ENCODE measurements around the gene TMEM131L. TPM values are rescaled to one million over a fixed set of nuclear protein-coding genes. Genes with fewer than 3 reads are reported as not detected.

Gene TMEM131L
- total and polyA plus RNA-seq, 2 experiments from 2014 or later, result 3.3 to 7.4 TPM

DNA sequence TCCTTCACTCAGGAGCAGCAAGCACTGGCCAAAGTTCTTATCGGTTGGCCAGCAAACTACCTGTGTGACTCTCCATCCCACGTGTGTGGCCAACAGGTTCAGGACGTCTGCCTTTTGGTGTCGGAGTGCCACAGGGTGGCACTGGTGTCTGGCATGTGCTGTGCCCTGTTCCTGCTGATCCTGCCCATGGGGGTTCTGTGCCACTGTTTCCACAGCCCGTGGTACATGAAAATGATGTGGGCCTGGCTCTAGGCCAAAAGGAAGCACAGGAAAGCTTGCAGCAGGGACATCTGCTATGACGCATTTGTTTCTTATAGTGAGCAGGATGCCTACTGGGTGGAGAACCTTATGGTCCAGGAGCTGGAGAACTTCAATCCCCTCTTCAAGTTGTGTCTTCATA, 213.3 kb downstream of the TMEM131L start:
- no peaks in the 10 kb centered on the region for H3K4me1 ChIP-seq (ENCODE audit: low read depth)
- TF ChIP-seq, protein P1, sequence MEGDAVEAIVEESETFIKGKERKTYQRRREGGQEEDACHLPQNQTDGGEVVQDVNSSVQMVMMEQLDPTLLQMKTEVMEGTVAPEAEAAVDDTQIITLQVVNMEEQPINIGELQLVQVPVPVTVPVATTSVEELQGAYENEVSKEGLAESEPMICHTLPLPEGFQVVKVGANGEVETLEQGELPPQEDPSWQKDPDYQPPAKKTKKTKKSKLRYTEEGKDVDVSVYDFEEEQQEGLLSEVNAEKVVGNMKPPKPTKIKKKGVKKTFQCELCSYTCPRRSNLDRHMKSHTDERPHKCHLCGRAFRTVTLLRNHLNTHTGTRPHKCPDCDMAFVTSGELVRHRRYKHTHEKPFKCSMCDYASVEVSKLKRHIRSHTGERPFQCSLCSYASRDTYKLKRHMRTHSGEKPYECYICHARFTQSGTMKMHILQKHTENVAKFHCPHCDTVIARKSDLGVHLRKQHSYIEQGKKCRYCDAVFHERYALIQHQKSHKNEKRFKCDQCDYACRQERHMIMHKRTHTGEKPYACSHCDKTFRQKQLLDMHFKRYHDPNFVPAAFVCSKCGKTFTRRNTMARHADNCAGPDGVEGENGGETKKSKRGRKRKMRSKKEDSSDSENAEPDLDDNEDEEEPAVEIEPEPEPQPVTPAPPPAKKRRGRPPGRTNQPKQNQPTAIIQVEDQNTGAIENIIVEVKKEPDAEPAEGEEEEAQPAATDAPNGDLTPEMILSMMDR (IDR thresholded peaks at IDR 0.05; ENCODE audit: low read depth, low read length), result no peak
- H3K27ac ChIP-seq, result no peak overlapping the region
- H3K9me3 ChIP-seq (ENCODE audit: low read depth), result no peaks in the 10 kb centered on the region
- no peaks in the 10 kb centered on the region for H3K36me3 ChIP-seq
- no peak overlapping the region for H3K4me3 ChIP-seq
- DNase-seq (ENCODE audit: low read depth in 1 of 2, low spot score in 1 of 2), result no peak
- H3K27me3 ChIP-seq, result peaks cover 31% of the 10 kb centered on the region

GRCh38 chr4:153683763-153684181, 217.6 kb downstream of the TMEM131L start:
- Histone ChIP-seq H3K36me3 (no peaks in the 10 kb centered on the region), H3K9me3 (ENCODE audit: low read depth) (no peaks in the 10 kb centered on the region), H3K4me1 (ENCODE audit: low read depth) (peaks cover 3% of the 10 kb centered on the region), H3K27ac (no peak overlapping the region), H3K27me3 (peaks cover 42% of the 10 kb centered on the region), H3K4me3 (peak overlapping the region; percentile 29)
- TF ChIP-seq, protein P1 (IDR thresholded peaks at IDR 0.05; ENCODE audit: low read depth, low read length), result no peak
- DNase-seq (ENCODE audit: low read depth in 1 of 2, low spot score in 1 of 2), result no peak

- peak; percentile 26 to 57 for DNase-seq (ENCODE audit: low read depth in 1 of 2, low spot score in 1 of 2)
- Histone ChIP-seq H3K9me3 (ENCODE audit: low read depth) (no peaks in the 10 kb centered on the region), H3K27ac (no peak within 1 kb of the TSS), H3K4me1 (ENCODE audit: low read depth) (peaks cover 3% of the 10 kb centered on the region), H3K36me3 (no peaks in the 10 kb centered on the region), H3K4me3 (peak within 1 kb of the TSS; percentile 29), H3K27me3 (peaks cover 42% of the 10 kb centered on the region)
- TF ChIP-seq, protein P1 (IDR thresholded peaks at IDR 0.05; ENCODE audit: low read depth, low read length), result no peak
Observed at GRCh38 chr4:153684182-153684970, 218.2 kb downstream of the TMEM131L start, which contains the start of gene TLR2. Gene TLR2, plus strand, starts transcription at chr4:153684280. Its CDS starts 18,628 bp downstream, at chr4:153702908.

DNA sequence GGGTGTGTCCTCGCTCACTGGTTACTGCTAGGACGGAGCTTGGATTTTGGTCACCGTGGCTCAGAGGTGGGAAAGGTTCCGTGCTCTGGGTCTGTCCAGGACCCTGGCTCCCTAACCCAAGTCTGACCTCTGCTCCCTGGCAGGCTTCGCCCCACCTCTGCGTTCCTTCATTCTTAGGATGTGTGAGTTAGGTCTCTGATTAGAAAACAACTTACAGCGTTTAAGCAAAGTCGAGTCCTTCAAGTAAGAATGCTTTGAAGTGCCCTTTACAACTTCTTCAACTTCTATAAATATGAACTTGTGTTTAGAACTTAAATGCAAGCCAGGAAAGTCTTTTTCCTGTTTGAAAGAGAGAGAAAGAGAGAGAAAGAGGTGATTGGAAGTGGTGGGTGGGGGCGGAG, 218.8 kb downstream of the TMEM131L start:
- TF ChIP-seq, protein P1 (IDR thresholded peaks at IDR 0.05; ENCODE audit: low read depth, low read length), result no peak
- peaks cover 42% of the 10 kb centered on the region for H3K27me3 ChIP-seq
- H3K9me3 ChIP-seq (ENCODE audit: low read depth), result no peaks in the 10 kb centered on the region
- peak overlapping the region; percentile 29 for H3K4me3 ChIP-seq
- peaks cover 3% of the 10 kb centered on the region for H3K4me1 ChIP-seq (ENCODE audit: low read depth)
- peak in 1 of 2 donors; percentile 2 for DNase-seq (ENCODE audit: low read depth in 1 of 2, low spot score in 1 of 2)
- no peaks in the 10 kb centered on the region for H3K36me3 ChIP-seq
- no peak overlapping the region for H3K27ac ChIP-seq

Other genes starting within 250 kb of the TMEM131L start
- gene MND1, start 121.7 kb upstream of the TMEM131L start, total RNA-seq, result 10.3 and 12.6 TPM in 2 replicates
- 6.5 and 15.9 TPM in 2 replicates for gene MND1, start 121.7 kb upstream of the TMEM131L start, polyA plus RNA-seq
- 0.09 and 0.39 TPM in 2 replicates for gene TLR2, start 217.9 kb downstream of the TMEM131L start, total RNA-seq
- gene TLR2, start 217.9 kb downstream of the TMEM131L start, polyA plus RNA-seq, result 1.0 TPM in 1 of 2 replicates, not detected in the other

All from cardiac muscle cell (in vitro differentiated cells and primary cell).